ENCODE results near the gene GADD45A.
"Not testable (repeated sequence)": the region's sequence is repeated elsewhere in the genome, so short reads cannot be mapped to it uniquely, and the experiment has no call there.

The GADD45A gene

GRCh38 chr1:67723620-67724019 lies 38.6 kb downstream of the GADD45A start:
- no peak for DNase-seq (ENCODE audit: low spot score)
- TF ChIP-seq CTCF (IDR thresholded peaks at IDR 0.05; ENCODE audit: extremely low read depth, missing control alignments): no peak

GRCh38 chr1:67724928-67725560 lies 40.0 kb downstream of the GADD45A start:
- TF ChIP-seq CTCF (IDR thresholded peaks at IDR 0.05; ENCODE audit: extremely low read depth, missing control alignments): no peak
- no peak for DNase-seq (ENCODE audit: low spot score)

GRCh38 chr1:67726224-67726623 lies 41.2 kb downstream of the GADD45A start:
- no peak for DNase-seq (ENCODE audit: low spot score)
- TF ChIP-seq CTCF (IDR thresholded peaks at IDR 0.05; ENCODE audit: extremely low read depth, missing control alignments): no peak

- no peak for TF ChIP-seq CTCF (IDR thresholded peaks at IDR 0.05; ENCODE audit: extremely low read depth, missing control alignments)
- DNase-seq (ENCODE audit: low spot score): no peak
Measured at GRCh38 chr1:67729872-67730271, 44.9 kb downstream of the GADD45A start.

GRCh38 chr1:67730312-67730711 lies 45.3 kb downstream of the GADD45A start:
- not testable (repeated sequence) for DNase-seq (ENCODE audit: low spot score)

- DNase-seq (ENCODE audit: low spot score): no peak
- TF ChIP-seq CTCF (IDR thresholded peaks at IDR 0.05; ENCODE audit: extremely low read depth, missing control alignments): no peak
Measured at GRCh38 chr1:67731322-67731721, 46.3 kb downstream of the GADD45A start.

GRCh38 chr1:67732750-67733151 lies 47.8 kb downstream of the GADD45A start:
- DNase-seq (ENCODE audit: low spot score): no peak
- TF ChIP-seq CTCF (IDR thresholded peaks at IDR 0.05; ENCODE audit: extremely low read depth, missing control alignments): no peak

GRCh38 chr1:67733681-67734322 lies 48.8 kb downstream of the GADD45A start:
- TF ChIP-seq CTCF (IDR thresholded peaks at IDR 0.05; ENCODE audit: extremely low read depth, missing control alignments): no peak
- DNase-seq (ENCODE audit: low spot score): no peak
